SIG-M5 (cell line): Measurements from ENCODE around the gene SYCP1.
"Not testable (repeated sequence)": the region's sequence is repeated elsewhere in the genome, so short reads cannot be mapped to it uniquely, and the experiment has no call there.

ENCODE experiments used
- DNase-seq: peaks from one replicate; lab custom pipeline; 2025; lab: John Stamatoyannopoulos, UW

Gene SYCP1

GRCh38 chr1:114854693-114855320 lies at the start of gene SYCP1:
Gene SYCP1, plus strand, starts transcription at chr1:114854863. Its CDS starts 602 bp downstream, at chr1:114855465.
- no peak for DNase-seq

DNA sequence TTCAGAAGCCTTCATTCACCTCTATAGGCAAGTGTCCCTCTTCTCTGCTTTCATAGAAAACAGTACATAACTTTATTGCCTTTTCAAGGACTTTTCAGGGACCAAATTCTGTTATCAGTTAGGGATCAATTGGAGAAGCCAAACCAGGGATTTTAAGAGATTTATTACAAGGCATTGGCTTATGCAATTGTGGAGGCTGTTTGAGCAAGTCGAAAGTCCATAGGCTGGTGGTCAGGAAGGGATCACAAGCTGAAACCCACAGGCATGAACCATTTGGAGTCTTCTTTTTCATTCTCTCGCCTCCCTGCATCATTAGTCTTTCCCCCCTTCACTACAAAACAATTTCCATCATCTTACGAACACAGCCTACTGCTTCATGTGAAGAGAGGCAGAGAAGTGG lies 34.8 kb upstream of the SYCP1 start:
- DNase-seq, result no peak

GRCh38 chr1:114820392-114820791 lies 34.3 kb upstream of the SYCP1 start:
- DNase-seq, result no peak

GRCh38 chr1:114821978-114822377 lies 32.7 kb upstream of the SYCP1 start:
- DNase-seq, result no peak

DNA sequence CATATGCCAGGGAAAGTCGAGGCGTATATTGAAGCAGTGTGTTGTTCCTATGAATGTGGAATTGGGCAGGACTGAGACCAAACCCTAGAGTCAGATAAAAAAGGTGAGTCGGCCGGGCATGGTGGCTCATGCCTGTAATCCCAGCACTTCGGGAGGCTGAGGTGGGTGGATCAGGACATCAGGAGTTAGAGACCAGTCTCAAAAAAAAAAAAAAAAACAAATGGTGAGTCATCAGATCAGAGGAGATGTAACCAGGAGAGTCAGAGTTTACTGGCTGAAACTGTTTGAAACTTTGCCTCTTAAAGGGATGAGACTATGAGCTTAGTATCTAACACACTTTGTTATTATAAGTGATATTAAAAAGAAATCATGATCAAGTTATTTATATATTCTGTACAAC lies 26.4 kb upstream of the SYCP1 start:
- DNase-seq, result no peak

DNA sequence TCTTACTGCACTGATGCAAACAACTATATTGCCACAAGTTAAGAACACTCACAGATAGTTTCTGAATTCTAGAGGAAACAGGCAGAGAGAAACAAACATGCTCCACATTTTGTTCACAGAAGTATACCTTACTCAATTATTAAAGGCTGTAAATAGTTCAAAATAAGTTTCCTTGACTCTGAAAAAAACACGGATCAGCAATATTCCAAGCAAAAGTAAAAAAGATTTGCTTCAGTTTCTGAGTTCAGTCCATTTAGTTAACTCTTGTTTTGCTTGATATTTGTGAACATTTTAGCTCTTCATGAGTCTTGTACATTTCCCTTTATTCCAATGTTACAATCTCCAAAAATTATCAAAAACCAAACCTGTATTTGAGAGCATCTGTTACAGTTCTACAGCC lies 24.6 kb upstream of the SYCP1 start:
- not testable (repeated sequence) for DNase-seq

DNA sequence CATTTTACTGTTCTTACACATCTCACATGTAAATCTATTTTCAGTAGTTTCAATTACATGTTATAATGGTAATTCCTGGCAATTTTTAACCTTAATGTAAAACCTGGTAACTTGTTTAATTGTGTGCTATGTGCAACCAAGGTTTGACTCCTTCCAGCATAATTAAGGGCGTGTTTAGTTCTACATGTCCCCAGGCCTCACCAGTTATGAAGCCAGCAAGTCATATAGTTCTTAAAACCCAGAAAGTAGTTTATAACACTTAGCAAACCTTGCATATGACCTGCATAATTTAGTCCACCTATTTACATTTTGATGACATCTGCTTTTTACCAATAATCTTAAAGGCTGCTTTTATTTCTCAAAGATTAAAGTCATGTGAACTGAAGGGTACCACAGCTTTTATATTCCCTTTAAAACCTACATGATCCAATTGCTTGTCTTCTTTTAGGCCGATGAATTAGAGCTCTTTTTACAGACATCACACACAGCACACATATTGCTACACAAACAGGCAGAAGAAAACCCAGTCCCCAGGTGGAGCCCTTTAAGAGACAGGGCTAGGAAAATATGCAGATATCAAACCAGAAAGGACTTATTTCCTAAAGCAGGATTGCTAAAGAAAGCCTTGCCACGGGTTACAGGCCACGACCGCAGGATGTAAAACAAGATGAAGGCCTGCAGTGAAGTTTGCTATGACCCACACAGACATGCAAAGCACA lies 23.2 kb upstream of the SYCP1 start:
- DNase-seq, result no peak

DNA sequence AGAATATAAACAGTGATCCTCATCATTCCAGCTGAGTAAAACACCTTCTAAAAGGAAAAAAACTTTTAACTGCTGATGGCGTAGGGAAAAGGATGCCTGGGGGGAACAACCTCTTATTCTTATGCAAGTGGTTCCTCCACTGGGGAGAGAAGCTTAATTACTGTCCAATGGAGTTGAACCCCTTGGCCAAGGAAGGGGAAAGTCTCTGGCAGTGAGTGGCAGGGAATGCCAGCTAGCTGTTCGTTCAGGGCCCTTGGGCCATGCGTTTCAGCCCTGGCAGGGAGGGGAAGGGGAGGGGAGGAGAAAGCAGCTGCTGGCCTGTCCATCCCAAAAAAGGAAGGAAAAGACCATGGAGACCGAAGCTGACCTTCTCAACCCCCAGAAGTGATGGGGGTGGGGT lies 22.6 kb upstream of the SYCP1 start:
- no peak for DNase-seq

DNA sequence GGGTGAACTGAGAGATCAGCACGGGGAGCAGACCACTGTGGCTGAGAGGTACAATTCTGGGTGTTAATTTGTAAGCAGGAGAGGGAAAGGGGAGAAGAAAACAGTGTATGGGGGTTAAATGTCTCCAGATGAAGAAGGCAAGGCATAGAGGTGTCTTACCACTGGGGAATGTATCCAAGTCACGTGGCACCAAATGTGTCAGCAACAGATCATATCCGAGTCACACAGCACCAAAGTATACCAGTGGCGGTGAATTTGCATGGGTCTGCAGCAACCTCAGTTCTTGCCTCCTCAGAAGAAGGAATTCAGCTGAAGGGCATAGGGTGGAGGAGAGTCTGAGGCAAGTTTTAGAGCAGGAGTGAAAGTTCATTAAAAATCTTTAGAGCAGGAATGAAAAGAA lies 21.2 kb upstream of the SYCP1 start:
- no peak for DNase-seq

GRCh38 chr1:114844270-114844669 lies 10.4 kb upstream of the SYCP1 start:
- no peak for DNase-seq

- DNase-seq, result no peak
Observed at GRCh38 chr1:114853584-114853983, 1.1 kb upstream of the SYCP1 start.

- no peak for DNase-seq
Observed at GRCh38 chr1:114861384-114861783, 6.7 kb downstream of the SYCP1 start.

- no peak for DNase-seq
Observed at GRCh38 chr1:114892194-114892918, 37.7 kb downstream of the SYCP1 start.

GRCh38 chr1:114896795-114897194 lies 42.1 kb downstream of the SYCP1 start:
- DNase-seq, result no peak

GRCh38 chr1:114901814-114902213 lies 47.2 kb downstream of the SYCP1 start:
- DNase-seq, result no peak

GRCh38 chr1:114902343-114902742 lies 47.7 kb downstream of the SYCP1 start:
- DNase-seq, result no peak

GRCh38 chr1:114903480-114903879 lies 48.8 kb downstream of the SYCP1 start:
- DNase-seq, result no peak

- DNase-seq, result not testable (repeated sequence)
Observed at GRCh38 chr1:114915720-114916119, 61.1 kb downstream of the SYCP1 start.

DNA sequence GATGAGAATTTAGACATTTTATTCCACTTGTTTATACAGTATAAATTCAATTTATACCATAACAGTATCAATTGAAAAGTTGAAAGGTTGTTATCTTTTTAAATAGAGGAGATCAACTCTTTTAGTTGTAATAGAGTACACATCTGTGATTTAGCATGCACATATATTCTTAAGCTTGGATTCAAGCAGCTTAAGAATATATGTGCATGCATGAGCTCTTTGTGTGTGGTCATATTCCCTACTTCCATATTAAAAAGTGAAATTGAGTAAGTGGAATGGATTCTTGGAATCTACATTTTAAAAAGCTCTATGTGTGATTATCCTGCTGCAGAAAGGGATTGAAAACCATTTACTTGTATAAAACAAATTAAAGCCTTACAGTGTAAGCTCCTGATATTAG lies 71.9 kb downstream of the SYCP1 start:
- DNase-seq, result no peak

DNA sequence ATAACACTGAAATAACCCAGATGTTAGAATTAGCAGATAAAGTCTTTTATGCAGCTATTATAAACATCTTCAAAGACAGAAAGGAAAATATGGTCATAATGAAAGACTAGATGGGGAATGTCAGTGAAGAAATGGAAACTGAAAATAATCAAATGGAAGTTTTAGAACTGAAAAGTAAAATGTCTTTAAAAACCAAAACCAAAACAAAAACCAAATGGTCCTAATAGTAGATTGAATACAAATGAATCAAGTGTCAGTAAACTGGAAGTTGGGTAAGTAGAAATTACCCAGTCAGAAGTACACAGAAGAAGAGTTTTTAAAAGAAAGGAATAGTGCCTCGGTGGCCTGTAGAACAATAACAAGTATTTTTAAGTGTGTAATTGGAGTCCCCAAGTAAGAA lies 72.7 kb downstream of the SYCP1 start:
- no peak for DNase-seq

DNA sequence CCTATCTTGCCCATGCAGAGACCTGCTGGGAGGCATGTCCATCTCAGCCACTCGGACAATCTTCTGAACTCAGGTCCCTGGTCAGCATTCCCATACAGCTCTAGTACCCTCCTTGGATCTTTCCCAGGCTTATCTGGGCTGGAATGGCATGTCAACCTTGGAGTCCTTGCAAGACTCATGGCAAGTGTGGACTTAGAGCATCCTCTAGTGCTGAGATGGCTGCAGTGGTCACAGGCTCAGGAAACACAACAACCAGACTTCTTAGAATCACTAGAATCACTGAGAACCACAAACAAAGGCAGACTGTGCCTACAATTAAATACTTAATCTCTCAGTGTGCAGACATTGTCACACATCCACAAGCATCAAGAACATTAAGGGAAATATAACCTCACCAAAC lies 101.9 kb downstream of the SYCP1 start:
- no peak for DNase-seq

GRCh38 chr1:114959423-114959822 lies 104.8 kb downstream of the SYCP1 start:
- no peak for DNase-seq

- DNase-seq, result no peak
Observed at GRCh38 chr1:114976891-114977290, 122.2 kb downstream of the SYCP1 start.
